ENCODE data around the gene AKT2. TPM values are rescaled to one million over a fixed set of nuclear protein-coding genes. Genes with fewer than 3 reads are reported as not detected.

AKT2 gene
- total and polyA plus RNA-seq, 12 donors, result 56.7 to 147 (median 123) TPM

DNA sequence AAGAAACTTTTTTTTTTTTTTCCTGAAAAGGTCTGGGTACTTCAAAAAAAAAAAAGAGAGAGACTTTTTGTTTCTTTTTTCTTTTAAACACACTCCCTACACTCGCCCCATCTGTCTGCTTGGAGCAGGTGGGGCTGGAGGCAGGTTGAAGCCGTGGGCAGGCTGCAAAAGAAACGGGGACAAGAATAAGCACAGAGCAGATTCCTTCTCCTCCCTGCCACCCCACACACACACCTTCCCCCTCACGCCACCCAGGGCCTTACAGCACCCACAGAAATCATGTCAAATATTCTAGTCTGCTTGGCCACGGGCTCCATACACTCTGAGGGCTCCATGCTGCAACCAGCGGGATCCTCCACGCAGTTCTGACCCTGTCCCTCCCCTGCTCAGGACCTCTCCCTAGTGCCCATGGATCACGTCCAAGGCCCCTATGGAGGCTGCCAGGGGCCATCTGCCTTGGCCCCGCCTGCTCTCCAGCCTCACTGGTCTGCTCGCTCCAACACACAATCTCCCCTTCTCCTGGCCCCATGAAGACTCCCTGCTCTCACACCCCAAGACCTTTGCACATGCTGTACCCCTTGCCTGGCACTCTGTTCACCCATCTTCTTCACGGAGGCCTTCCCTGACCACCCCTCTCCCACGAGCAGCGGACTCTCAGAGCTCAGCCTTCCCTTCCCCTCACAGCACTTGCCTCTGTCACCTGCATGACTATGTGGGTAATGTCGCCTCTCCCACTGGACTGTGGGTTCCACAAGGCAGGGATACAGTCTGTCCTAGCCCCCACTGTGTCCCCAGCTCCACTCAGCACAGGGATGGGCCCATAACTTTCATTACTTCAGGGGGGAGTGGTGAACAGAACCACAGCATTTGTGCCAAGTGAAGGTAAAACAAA, 11.4 kb downstream of the AKT2 start:
- intact Hi-C loops (cut with DNase I), result no loop called here
- Histone ChIP-seq H3K9me3 (no peaks in the 10 kb centered on the region), H3K27ac (peak overlapping the region in 6 of 10 donors; percentile 5 to 35 (median 22)), H3K4me3 (peak overlapping the region in 2 of 10 donors; percentile 5 to 9), H3K36me3 (peaks cover 0 to 6% (median 0%) of the 10 kb centered on the region in 9 donors), H3K27me3 (no peaks in the 10 kb centered on the region), H3K4me1 (peaks cover 25 to 88% (median 67%) of the 10 kb centered on the region in 9 donors)
- ATAC-seq (peak; percentile 8 to 66 (median 44)), DNase-seq (no peak)
- 48 to 57% methylated on average over 14 of the region's 14 CpGs for WGBS, 2 donors
- TF ChIP-seq, protein P1, sequence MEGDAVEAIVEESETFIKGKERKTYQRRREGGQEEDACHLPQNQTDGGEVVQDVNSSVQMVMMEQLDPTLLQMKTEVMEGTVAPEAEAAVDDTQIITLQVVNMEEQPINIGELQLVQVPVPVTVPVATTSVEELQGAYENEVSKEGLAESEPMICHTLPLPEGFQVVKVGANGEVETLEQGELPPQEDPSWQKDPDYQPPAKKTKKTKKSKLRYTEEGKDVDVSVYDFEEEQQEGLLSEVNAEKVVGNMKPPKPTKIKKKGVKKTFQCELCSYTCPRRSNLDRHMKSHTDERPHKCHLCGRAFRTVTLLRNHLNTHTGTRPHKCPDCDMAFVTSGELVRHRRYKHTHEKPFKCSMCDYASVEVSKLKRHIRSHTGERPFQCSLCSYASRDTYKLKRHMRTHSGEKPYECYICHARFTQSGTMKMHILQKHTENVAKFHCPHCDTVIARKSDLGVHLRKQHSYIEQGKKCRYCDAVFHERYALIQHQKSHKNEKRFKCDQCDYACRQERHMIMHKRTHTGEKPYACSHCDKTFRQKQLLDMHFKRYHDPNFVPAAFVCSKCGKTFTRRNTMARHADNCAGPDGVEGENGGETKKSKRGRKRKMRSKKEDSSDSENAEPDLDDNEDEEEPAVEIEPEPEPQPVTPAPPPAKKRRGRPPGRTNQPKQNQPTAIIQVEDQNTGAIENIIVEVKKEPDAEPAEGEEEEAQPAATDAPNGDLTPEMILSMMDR (IDR thresholded peaks at IDR 0.05), result no peak

DNA sequence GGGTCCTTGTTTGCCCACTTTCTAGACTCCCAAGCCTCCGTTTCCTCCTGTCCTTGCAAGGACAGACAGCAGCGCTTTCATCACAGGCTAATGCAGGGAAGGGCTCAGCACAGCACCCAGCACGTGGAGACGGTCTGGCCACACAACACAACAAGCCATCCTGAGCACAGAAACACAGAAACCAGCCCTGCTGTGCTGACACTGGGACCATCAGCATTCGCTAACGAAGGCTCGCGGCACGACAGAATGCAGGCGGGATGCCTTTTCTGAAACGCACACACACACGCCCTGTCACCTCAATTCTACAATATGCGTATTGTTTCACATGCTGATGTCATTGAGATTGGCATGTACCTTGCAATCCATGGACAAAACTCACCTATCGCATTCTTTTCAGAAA, 12.9 kb downstream of the AKT2 start:
- Histone ChIP-seq H3K4me3 (no peak overlapping the region), H3K4me1 (peaks cover 18 to 88% (median 66%) of the 10 kb centered on the region in 9 donors), H3K27me3 (no peaks in the 10 kb centered on the region), H3K27ac (no peak overlapping the region), H3K9me3 (no peaks in the 10 kb centered on the region), H3K36me3 (peaks cover 0 to 12% (median 0%) of the 10 kb centered on the region in 9 donors)
- intact Hi-C loops (cut with DNase I), result no loop called here
- ATAC-seq (no peak), DNase-seq (no peak)
- TF ChIP-seq, protein P1 (IDR thresholded peaks at IDR 0.05), result no peak
- 91 to 93% methylated on average over 14 of the region's 14 CpGs for WGBS, 2 donors

DNA sequence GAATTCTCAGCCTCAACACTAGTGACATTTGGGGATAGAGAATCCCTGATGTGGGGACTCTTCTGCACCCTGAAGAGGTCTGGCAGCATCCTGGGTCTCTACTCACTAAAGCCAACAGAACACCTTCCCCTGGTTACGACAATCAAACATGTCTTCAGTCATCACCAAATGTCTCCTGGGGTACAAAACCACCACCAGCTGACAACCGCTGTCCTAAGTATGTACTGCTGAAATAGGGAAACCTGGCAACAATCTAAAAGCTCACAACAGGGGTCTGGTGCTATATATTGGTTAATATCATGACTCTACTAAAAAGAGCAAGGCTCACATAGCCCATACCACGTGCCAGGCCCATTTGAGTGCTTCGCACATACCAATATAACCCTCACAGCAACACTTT, 13.4 kb downstream of the AKT2 start:
- intact Hi-C loops (cut with DNase I), result no loop called here
- TF ChIP-seq, protein P1 (IDR thresholded peaks at IDR 0.05), result no peak
- no peaks in the 10 kb centered on the region for H3K9me3 ChIP-seq
- DNase-seq, result no peak
- no peak for ATAC-seq
- peaks cover 18 to 88% (median 68%) of the 10 kb centered on the region in 9 donors for H3K4me1 ChIP-seq
- 83 to 85% methylated on average over 4 of the region's 4 CpGs for WGBS, 2 donors
- H3K27ac ChIP-seq, result peak overlapping the region in 1 of 10 donors; percentile 10
- H3K27me3 ChIP-seq, result no peaks in the 10 kb centered on the region
- no peak overlapping the region for H3K4me3 ChIP-seq
- H3K36me3 ChIP-seq, result peaks cover 0 to 12% (median 0%) of the 10 kb centered on the region in 9 donors

DNA sequence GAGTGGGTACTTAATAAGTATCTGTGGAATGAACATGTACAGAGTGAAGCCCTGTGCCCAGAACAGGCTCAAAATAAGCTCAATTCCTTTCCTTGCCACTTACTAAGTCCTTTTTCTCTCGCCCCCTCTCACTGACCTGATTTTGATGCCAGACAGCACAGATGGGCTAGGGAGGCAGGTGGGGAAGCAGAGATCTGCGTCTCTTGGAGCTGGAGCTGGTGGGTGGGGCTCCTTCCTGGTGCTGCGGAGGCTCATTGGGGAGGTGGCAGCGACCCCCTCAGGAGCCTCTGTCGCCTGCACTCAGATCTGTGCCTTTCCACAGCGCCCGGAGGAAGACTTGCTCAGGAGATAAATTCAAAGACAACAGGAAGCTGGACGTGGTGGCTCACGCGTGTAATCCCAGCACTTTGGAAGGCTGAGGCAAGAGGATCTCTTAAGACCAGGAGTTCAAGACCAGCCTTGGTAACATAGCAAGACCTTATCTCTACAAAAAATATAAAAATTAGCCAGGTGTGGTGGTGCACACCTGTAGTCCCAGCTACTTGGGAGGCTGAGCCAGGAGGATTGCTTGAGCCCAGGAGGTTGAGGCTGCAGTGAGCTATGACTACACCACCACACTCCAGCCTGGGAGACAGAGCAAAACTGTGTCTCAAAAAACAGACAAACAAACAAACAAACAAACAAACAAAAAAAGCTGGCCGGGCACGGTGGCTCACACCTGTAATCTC, 14.6 kb downstream of the AKT2 start:
- ATAC-seq (no peak), DNase-seq (no peak)
- peaks cover 0 to 12% (median 0%) of the 10 kb centered on the region in 9 donors for H3K36me3 ChIP-seq
- no peaks in the 10 kb centered on the region for H3K27me3 ChIP-seq
- H3K9me3 ChIP-seq, result no peaks in the 10 kb centered on the region
- H3K4me1 ChIP-seq, result peaks cover 18 to 92% (median 73%) of the 10 kb centered on the region in 9 donors
- no peak overlapping the region for H3K4me3 ChIP-seq
- WGBS, 2 donors, result 59 to 67% methylated on average over 12 of the region's 12 CpGs
- intact Hi-C loops (cut with DNase I), result no loop called here
- TF ChIP-seq, protein P1 (IDR thresholded peaks at IDR 0.05), result peak in 3 of 9 donors; percentile 12 to 38 (median 20)
- H3K27ac ChIP-seq, result peak overlapping the region in 1 of 10 donors; percentile 20

Data from heart right ventricle (tissue), 16 donors.